ENCODE results near the gene KCNJ16. TPM values are rescaled to one million over a fixed set of nuclear protein-coding genes. Genes with fewer than 3 reads are reported as not detected.

Gene KCNJ16
- total and polyA plus RNA-seq, 2 experiments from 2014 or later, result not detected

DNA sequence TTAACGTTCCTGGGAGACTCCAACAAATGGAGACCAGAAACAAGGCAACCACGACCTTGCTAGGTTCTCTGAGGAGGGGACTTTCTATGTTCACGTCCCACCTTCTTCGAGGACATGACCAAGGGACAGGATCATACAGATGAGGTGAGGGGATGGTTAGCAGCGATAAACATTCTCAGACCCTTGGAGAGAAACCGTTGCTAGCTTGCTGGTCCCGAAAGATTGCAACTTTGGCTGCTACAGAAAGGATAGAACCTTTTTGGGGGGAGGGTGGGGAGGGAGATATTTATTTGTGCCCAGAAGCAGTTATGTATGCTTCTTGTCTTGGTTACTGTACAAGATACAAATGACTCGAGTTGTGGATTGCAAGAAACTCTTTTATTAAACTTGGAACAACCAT, 59.0 kb downstream of the KCNJ16 start:
- WGBS, 2 experiments (ENCODE audit: low coverage in 1 of 2, low lambda C conversion rate in 2 of 2, missing lambda C conversion rate in 2 of 2), result 68 to 74% methylated on average over 8 of the region's 8 CpGs

GRCh38 chr17:70134777-70135176, 59.8 kb downstream of the KCNJ16 start:
- Histone ChIP-seq H3K4me1 (ENCODE audit: insufficient read depth) (peaks cover 22% of the 10 kb centered on the region), H3K9me2 (ENCODE audit: insufficient read depth) (no peaks in the 10 kb centered on the region), H2AFZ (peak overlapping the region; percentile 22; the same call in 1 of the 2 replicates), H3K9me3 (ENCODE audit: low read depth) (no peaks in the 10 kb centered on the region), H3K9ac (no peak overlapping the region), H3K27ac (no peak overlapping the region), H3K4me2 (ENCODE audit: unreplicated experiment) (no peak overlapping the region), H3K27me3 (replicated peaks; ENCODE audit: insufficient read depth) (no peaks in the 10 kb centered on the region), H3K79me2 (ENCODE audit: insufficient read depth) (no peaks in the 10 kb centered on the region), H3K4me3 (no peak overlapping the region), H3K36me3 (ENCODE audit: low read depth) (no peaks in the 10 kb centered on the region), H3F3A (ENCODE audit: insufficient read depth) (peaks cover 20% of the 10 kb centered on the region), H4K20me1 (ENCODE audit: insufficient read depth) (no peaks in the 10 kb centered on the region)
- 88 to 95% methylated on average over 1 of the region's 1 CpG for WGBS, 2 experiments (ENCODE audit: low coverage in 1 of 2, low lambda C conversion rate in 2 of 2, missing lambda C conversion rate in 2 of 2)
- DNase-seq, result no peak
- in situ Hi-C loops (cut with MboI), result no loop called here
- TF ChIP-seq EZH2 (IDR thresholded peaks at IDR 0.05; ENCODE audit: insufficient read depth, poor library complexity, severe bottlenecking) (no peak), EZH2phosphoT487 (IDR thresholded peaks at IDR 0.05; ENCODE audit: insufficient read depth, low read depth) (no peak)

More for the DNA sequence above, 59.0 kb downstream of the KCNJ16 start:
- Histone ChIP-seq H3K9me3 (ENCODE audit: low read depth) (no peaks in the 10 kb centered on the region), H3K27ac (no peak overlapping the region), H2AFZ (no peak overlapping the region), H3K4me1 (ENCODE audit: insufficient read depth) (peaks cover 22% of the 10 kb centered on the region), H3K4me2 (ENCODE audit: unreplicated experiment) (no peak overlapping the region), H3F3A (ENCODE audit: insufficient read depth) (peaks cover 20% of the 10 kb centered on the region), H3K4me3 (no peak overlapping the region), H3K36me3 (ENCODE audit: low read depth) (no peaks in the 10 kb centered on the region), H3K9ac (no peak overlapping the region), H3K27me3 (replicated peaks; ENCODE audit: insufficient read depth) (no peaks in the 10 kb centered on the region), H3K9me2 (ENCODE audit: insufficient read depth) (no peaks in the 10 kb centered on the region), H4K20me1 (ENCODE audit: insufficient read depth) (no peaks in the 10 kb centered on the region), H3K79me2 (ENCODE audit: insufficient read depth) (no peaks in the 10 kb centered on the region)
- in situ Hi-C loops (cut with MboI), result no loop called here
- no peak for DNase-seq
- TF ChIP-seq EZH2phosphoT487 (IDR thresholded peaks at IDR 0.05; ENCODE audit: insufficient read depth, low read depth) (no peak), EZH2 (IDR thresholded peaks at IDR 0.05; ENCODE audit: insufficient read depth, poor library complexity, severe bottlenecking) (no peak)

DNA sequence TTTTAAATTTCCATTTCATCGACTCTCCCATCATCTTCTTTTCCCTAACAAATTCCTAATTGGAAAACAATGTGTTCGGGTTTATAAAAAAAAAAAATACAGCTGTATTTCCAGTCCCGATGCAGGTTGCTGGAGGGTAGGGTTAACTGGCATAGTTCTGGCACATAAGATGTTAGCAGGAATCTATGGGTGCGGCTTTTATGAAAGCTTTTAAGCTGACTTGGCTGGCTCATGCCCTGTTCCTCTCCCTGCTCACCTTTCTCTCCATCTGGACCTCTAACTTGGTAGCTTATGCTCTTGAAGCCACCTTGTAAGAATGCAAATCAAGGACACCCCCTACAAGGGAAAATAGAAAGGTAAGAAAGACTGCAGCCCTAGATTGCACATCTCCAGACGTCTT, 61.1 kb downstream of the KCNJ16 start:
- peaks cover 20% of the 10 kb centered on the region for H3F3A ChIP-seq (ENCODE audit: insufficient read depth)
- H3K4me1 ChIP-seq (ENCODE audit: insufficient read depth), result peaks cover 22% of the 10 kb centered on the region
- no peak overlapping the region for H3K27ac ChIP-seq
- in situ Hi-C loops (cut with MboI), result no loop called here
- H3K4me3 ChIP-seq, result no peak overlapping the region
- H3K9me3 ChIP-seq (ENCODE audit: low read depth), result no peaks in the 10 kb centered on the region
- 84 to 89% methylated on average over 5 of the region's 5 CpGs for WGBS, 2 experiments (ENCODE audit: low coverage in 1 of 2, low lambda C conversion rate in 2 of 2, missing lambda C conversion rate in 2 of 2)
- H3K9me2 ChIP-seq (ENCODE audit: insufficient read depth), result no peaks in the 10 kb centered on the region
- H3K79me2 ChIP-seq (ENCODE audit: insufficient read depth), result no peaks in the 10 kb centered on the region
- DNase-seq, result no peak
- no peak overlapping the region for H3K9ac ChIP-seq
- TF ChIP-seq EZH2phosphoT487 (IDR thresholded peaks at IDR 0.05; ENCODE audit: insufficient read depth, low read depth) (no peak), EZH2 (IDR thresholded peaks at IDR 0.05; ENCODE audit: insufficient read depth, poor library complexity, severe bottlenecking) (no peak)
- H2AFZ ChIP-seq, result no peak overlapping the region
- no peaks in the 10 kb centered on the region for H3K36me3 ChIP-seq (ENCODE audit: low read depth)
- no peak overlapping the region for H3K4me2 ChIP-seq (ENCODE audit: unreplicated experiment)
- no peaks in the 10 kb centered on the region for H4K20me1 ChIP-seq (ENCODE audit: insufficient read depth)
- no peaks in the 10 kb centered on the region for H3K27me3 ChIP-seq (replicated peaks; ENCODE audit: insufficient read depth)

- WGBS, 2 experiments (ENCODE audit: low coverage in 1 of 2, low lambda C conversion rate in 2 of 2, missing lambda C conversion rate in 2 of 2), result 1 to 5% methylated on average over 9 of the region's 9 CpGs
- no peaks in the 10 kb centered on the region for H4K20me1 ChIP-seq (ENCODE audit: insufficient read depth)
- H3K4me2 ChIP-seq (ENCODE audit: unreplicated experiment), result peak overlapping the region; percentile 92
- no peaks in the 10 kb centered on the region for H3K27me3 ChIP-seq (replicated peaks; ENCODE audit: insufficient read depth)
- H3K79me2 ChIP-seq (ENCODE audit: insufficient read depth), result no peaks in the 10 kb centered on the region
- no peaks in the 10 kb centered on the region for H3K9me3 ChIP-seq (ENCODE audit: low read depth)
- no peaks in the 10 kb centered on the region for H3K36me3 ChIP-seq (ENCODE audit: low read depth)
- peaks cover 20% of the 10 kb centered on the region for H3F3A ChIP-seq (ENCODE audit: insufficient read depth)
- peak overlapping the region; percentile 94 for H3K27ac ChIP-seq
- peak overlapping the region; percentile 65 for H2AFZ ChIP-seq
- in situ Hi-C loops (cut with MboI), result no loop called here
- H3K9ac ChIP-seq, result peak overlapping the region; percentile 83
- H3K4me1 ChIP-seq (ENCODE audit: insufficient read depth), result peaks cover 22% of the 10 kb centered on the region
- peak overlapping the region; percentile 67 for H3K4me3 ChIP-seq
- TF ChIP-seq EZH2 (IDR thresholded peaks at IDR 0.05; ENCODE audit: insufficient read depth, poor library complexity, severe bottlenecking) (no peak), EZH2phosphoT487 (IDR thresholded peaks at IDR 0.05; ENCODE audit: insufficient read depth, low read depth) (no peak)
- peak; percentile 93 for DNase-seq
- no peaks in the 10 kb centered on the region for H3K9me2 ChIP-seq (ENCODE audit: insufficient read depth)
These were observed 62.6 kb downstream of the KCNJ16 start for GRCh38 chr17:70137451-70138230.
